ENCODE results near the gene SLC27A1. TPM values are rescaled to one million over a fixed set of nuclear protein-coding genes. Genes with fewer than 3 reads are reported as not detected.

The SLC27A1 gene
- total and polyA plus RNA-seq, 9 of the 15 experiments (the other 6 are each of a cell fraction or from before 2014, with no cell fraction given), result 0.06 to 3.0 (median 1.1) TPM

DNA sequence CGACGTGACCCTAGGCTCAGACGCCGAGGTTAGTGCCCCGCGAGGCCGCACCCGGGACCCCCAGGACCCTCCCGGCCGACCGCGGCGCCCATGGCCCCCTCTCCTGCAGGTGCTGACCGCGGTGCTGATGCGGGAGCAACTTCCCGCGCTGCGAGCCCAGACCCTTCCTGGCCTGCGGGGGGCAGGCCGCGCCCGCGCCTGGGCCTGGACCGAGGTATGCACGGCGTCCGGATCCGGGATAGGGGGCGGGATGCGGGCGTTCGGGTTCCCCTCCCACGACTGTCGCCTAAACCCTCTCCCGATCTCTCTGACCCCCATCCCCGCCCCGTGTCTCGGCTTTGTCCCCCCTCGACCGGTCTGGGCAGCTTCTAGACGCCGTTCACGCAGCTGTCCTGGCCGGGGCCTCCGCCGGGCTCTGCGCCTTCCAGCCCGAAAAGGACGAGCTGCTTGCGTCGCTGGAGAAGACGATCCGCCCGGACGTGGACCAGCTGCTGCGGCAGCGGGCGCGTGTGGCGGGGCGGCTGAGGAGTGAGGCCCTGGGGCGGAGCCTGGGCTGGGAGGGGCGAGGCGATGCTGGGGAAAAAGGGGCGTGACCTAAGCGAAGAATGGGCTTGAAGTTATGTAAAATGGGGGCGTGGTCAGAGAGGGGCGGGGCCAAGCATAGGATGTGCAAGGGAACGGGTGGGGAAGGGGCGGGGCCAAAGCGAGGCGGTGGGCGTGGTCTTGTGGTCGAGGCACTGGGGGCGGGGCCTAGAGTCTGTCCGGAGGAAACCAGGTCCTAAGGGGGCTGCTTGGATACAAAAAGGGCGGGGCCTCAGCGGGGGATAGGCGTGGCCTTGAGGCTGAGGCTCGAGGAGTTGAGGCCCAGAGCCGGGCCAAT is 69.2 kb downstream of the SLC27A1 start (continued):
- TF ChIP-seq, protein P1, sequence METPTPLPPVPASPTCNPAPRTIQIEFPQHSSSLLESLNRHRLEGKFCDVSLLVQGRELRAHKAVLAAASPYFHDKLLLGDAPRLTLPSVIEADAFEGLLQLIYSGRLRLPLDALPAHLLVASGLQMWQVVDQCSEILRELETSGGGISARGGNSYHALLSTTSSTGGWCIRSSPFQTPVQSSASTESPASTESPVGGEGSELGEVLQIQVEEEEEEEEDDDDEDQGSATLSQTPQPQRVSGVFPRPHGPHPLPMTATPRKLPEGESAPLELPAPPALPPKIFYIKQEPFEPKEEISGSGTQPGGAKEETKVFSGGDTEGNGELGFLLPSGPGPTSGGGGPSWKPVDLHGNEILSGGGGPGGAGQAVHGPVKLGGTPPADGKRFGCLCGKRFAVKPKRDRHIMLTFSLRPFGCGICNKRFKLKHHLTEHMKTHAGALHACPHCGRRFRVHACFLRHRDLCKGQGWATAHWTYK (CRISPR knock-in tag; IDR thresholded peaks at IDR 0.05), result 0 out of 2 replicates have a peak, but pooled peaks have one; percentile 31
- TF ChIP-seq, protein P2, sequence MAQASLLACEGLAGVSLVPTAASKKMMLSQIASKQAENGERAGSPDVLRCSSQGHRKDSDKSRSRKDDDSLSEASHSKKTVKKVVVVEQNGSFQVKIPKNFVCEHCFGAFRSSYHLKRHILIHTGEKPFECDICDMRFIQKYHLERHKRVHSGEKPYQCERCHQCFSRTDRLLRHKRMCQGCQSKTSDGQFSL (CRISPR knock-in tag; IDR thresholded peaks at IDR 0.05), result peak; percentile 47; the same call in 1 of the 2 replicates
- TF ChIP-seq, protein P2 (tag; IDR thresholded peaks at IDR 0.05), result no peak
- TF ChIP-seq HEY1 (CRISPR knock-in tag; IDR thresholded peaks at IDR 0.05; ENCODE audit: borderline replicate concordance) (no peak), STAG1 (CRISPR knock-in tag; IDR thresholded peaks at IDR 0.05; ENCODE audit: borderline replicate concordance) (peak; percentile 73), PML (IDR thresholded peaks at IDR 0.05; ENCODE audit: low read length) (no peak), CBX8 (IDR thresholded peaks at IDR 0.05; ENCODE audit: borderline replicate concordance, extremely low read depth, low read depth, low read length, poor library complexity, severe bottlenecking) (no peak), ZNF121 (CRISPR knock-in tag; conservative IDR thresholded peaks at IDR 0.05) (no peak), TOE1 (IDR thresholded peaks at IDR 0.05; ENCODE audit: borderline replicate concordance) (peak; percentile 38; the same call in 1 of the 2 replicates), TOE1 (CRISPR knock-in tag; IDR thresholded peaks at IDR 0.05; ENCODE audit: borderline replicate concordance, low read depth) (no peak), SNIP1 (IDR thresholded peaks at IDR 0.05; ENCODE audit: low read depth) (no peak), YBX1 (IDR thresholded peaks at IDR 0.05) (no peak), ZKSCAN8 (CRISPR knock-in tag; IDR thresholded peaks at IDR 0.05) (no peak), COPS2 (conservative IDR thresholded peaks at IDR 0.05) (no peak)
- TF ChIP-seq, protein P3, sequence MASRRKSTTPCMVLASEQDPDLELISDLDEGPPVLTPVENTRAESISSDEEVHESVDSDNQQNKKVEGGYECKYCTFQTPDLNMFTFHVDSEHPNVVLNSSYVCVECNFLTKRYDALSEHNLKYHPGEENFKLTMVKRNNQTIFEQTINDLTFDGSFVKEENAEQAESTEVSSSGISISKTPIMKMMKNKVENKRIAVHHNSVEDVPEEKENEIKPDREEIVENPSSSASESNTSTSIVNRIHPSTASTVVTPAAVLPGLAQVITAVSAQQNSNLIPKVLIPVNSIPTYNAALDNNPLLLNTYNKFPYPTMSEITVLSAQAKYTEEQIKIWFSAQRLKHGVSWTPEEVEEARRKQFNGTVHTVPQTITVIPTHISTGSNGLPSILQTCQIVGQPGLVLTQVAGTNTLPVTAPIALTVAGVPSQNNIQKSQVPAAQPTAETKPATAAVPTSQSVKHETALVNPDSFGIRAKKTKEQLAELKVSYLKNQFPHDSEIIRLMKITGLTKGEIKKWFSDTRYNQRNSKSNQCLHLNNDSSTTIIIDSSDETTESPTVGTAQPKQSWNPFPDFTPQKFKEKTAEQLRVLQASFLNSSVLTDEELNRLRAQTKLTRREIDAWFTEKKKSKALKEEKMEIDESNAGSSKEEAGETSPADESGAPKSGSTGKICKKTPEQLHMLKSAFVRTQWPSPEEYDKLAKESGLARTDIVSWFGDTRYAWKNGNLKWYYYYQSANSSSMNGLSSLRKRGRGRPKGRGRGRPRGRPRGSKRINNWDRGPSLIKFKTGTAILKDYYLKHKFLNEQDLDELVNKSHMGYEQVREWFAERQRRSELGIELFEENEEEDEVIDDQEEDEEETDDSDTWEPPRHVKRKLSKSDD (conservative IDR thresholded peaks at IDR 0.05; ENCODE audit: low read length), result no peak
- TF ChIP-seq, protein P4, sequence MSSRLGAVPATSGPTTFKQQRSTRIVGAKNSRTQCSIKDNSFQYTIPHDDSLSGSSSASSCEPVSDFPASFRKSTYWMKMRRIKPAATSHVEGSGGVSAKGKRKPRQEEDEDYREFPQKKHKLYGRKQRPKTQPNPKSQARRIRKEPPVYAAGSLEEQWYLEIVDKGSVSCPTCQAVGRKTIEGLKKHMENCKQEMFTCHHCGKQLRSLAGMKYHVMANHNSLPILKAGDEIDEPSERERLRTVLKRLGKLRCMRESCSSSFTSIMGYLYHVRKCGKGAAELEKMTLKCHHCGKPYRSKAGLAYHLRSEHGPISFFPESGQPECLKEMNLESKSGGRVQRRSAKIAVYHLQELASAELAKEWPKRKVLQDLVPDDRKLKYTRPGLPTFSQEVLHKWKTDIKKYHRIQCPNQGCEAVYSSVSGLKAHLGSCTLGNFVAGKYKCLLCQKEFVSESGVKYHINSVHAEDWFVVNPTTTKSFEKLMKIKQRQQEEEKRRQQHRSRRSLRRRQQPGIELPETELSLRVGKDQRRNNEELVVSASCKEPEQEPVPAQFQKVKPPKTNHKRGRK (tag; IDR thresholded peaks at IDR 0.05), result no peak
- TF ChIP-seq, protein P5, sequence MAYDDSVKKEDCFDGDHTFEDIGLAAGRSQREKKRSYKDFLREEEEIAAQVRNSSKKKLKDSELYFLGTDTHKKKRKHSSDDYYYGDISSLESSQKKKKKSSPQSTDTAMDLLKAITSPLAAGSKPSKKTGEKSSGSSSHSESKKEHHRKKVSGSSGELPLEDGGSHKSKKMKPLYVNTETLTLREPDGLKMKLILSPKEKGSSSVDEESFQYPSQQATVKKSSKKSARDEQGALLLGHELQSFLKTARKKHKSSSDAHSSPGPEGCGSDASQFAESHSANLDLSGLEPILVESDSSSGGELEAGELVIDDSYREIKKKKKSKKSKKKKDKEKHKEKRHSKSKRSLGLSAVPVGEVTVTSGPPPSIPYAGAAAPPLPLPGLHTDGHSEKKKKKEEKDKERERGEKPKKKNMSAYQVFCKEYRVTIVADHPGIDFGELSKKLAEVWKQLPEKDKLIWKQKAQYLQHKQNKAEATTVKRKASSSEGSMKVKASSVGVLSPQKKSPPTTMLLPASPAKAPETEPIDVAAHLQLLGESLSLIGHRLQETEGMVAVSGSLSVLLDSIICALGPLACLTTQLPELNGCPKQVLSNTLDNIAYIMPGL (CRISPR knock-in tag; IDR thresholded peaks at IDR 0.05), result no peak
- TF ChIP-seq, protein P6, sequence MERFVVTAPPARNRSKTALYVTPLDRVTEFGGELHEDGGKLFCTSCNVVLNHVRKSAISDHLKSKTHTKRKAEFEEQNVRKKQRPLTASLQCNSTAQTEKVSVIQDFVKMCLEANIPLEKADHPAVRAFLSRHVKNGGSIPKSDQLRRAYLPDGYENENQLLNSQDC (CRISPR knock-in tag; IDR thresholded peaks at IDR 0.05), result no peak
